Measurements from ENCODE around the gene TMEM107.

Gene TMEM107

GRCh38 chr17:8138672-8139371 is 37.4 kb downstream of the TMEM107 start:
- in situ Hi-C loops (cut with MboI; ENCODE audit: low sequenced_read_pairs) = no loop called here

- in situ Hi-C loops (cut with MboI; ENCODE audit: low sequenced_read_pairs) = no loop called here
These were observed 37.9 kb downstream of the TMEM107 start for GRCh38 chr17:8138374-8138671.

- in situ Hi-C loops (cut with MboI; ENCODE audit: low sequenced_read_pairs) = no loop called here
These were observed 38.4 kb downstream of the TMEM107 start for GRCh38 chr17:8137645-8138373.

GRCh38 chr17:8133941-8134340 is 42.2 kb downstream of the TMEM107 start:
- in situ Hi-C loops (cut with MboI; ENCODE audit: low sequenced_read_pairs) = no loop called here

- in situ Hi-C loops (cut with MboI; ENCODE audit: low sequenced_read_pairs) = no loop called here
These were observed 42.8 kb downstream of the TMEM107 start for GRCh38 chr17:8133399-8133798.

- in situ Hi-C loops (cut with MboI; ENCODE audit: low sequenced_read_pairs) = no loop called here
These were observed 44.2 kb downstream of the TMEM107 start for GRCh38 chr17:8131844-8132441.

- in situ Hi-C loops (cut with MboI; ENCODE audit: low sequenced_read_pairs) = no loop called here
These were observed 47.9 kb downstream of the TMEM107 start for GRCh38 chr17:8128125-8128784.

- in situ Hi-C loops (cut with MboI; ENCODE audit: low sequenced_read_pairs) = no loop called here
These were observed 49.6 kb downstream of the TMEM107 start for GRCh38 chr17:8126491-8127066.

- in situ Hi-C loops (cut with MboI; ENCODE audit: low sequenced_read_pairs) = no loop called here
These were observed 50.2 kb downstream of the TMEM107 start for GRCh38 chr17:8125947-8126490.

- in situ Hi-C loops (cut with MboI; ENCODE audit: low sequenced_read_pairs) = no loop called here
These were observed 50.8 kb downstream of the TMEM107 start for GRCh38 chr17:8125154-8125946.

GRCh38 chr17:8124350-8125153 is 51.6 kb downstream of the TMEM107 start:
- in situ Hi-C loops (cut with MboI; ENCODE audit: low sequenced_read_pairs) = no loop called here

GRCh38 chr17:8123695-8124349 is 52.4 kb downstream of the TMEM107 start, which contains the start of gene HES7:
Gene HES7, minus strand, starts transcription at chr17:8124106. Its CDS starts 22 bp downstream, at chr17:8124084.
- in situ Hi-C loops (cut with MboI; ENCODE audit: low sequenced_read_pairs) = no loop called here

GRCh38 chr17:8122924-8123694 is 53.1 kb downstream of the TMEM107 start:
- in situ Hi-C loops (cut with MboI; ENCODE audit: low sequenced_read_pairs) = no loop called here

All from HL-60/S4 (cell line).